Measurements from ENCODE around the gene MXD1. TPM values are rescaled to one million over a fixed set of nuclear protein-coding genes. Genes with fewer than 3 reads are reported as not detected.

Gene MXD1
- total and polyA plus RNA-seq, 9 of the 15 experiments (the other 6 are each of a cell fraction or from before 2014, with no cell fraction given) = 6.7 to 35.9 (median 11.0) TPM

DNA sequence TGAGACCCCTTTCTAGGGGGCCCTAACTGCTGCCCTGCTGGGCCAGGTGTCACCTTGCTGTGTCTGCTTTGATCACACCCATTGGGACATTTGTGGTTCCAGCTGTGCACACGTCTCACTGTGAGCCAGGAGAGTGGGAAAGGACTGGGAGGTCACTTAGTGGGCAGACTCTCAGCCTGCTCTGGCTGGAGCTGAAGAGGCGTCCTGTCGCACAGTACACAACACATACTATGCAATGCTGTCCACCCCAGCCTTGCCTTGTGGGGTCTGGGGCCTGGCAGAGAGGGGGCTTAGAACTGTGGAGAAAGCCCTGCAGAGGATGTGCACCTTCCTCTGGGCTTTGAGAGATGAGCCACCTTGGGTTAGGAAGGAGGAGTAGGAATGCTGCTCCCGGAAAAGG lies 71.8 kb downstream of the MXD1 start:
- no TSS peak for BruUV-seq (replicated peaks)
- no peak overlapping the region for H3K27ac ChIP-seq (ENCODE audit: extremely low read depth, low read depth, low read length)
- DNase-seq (ENCODE audit: extremely low read depth in 1 of 4, low spot score in 3 of 4) (no peak), FAIRE-seq (no peak), ATAC-seq (peak; percentile 25; the same call in 2 of the 3 replicates)
- no peaks in the 10 kb centered on the region for H3K9me1 ChIP-seq (ENCODE audit: control insufficient read depth, insufficient read depth, low read length)
- WGBS (ENCODE audit: insufficient coverage, low coverage, missing lambda C conversion rate) = 51% methylated on average over 4 of the region's 4 CpGs
- in situ Hi-C loops (cut with MboI) (no loop called here), intact Hi-C loops (cut with micrococcal nuclease) (no loop called here)
- H3K4me2 ChIP-seq (ENCODE audit: insufficient read depth, low read length) = no peak overlapping the region
- H4K20me1 ChIP-seq (replicated peaks; ENCODE audit: control insufficient read depth, insufficient read depth, low read length) = no peaks in the 10 kb centered on the region
- TF ChIP-seq, protein P1, sequence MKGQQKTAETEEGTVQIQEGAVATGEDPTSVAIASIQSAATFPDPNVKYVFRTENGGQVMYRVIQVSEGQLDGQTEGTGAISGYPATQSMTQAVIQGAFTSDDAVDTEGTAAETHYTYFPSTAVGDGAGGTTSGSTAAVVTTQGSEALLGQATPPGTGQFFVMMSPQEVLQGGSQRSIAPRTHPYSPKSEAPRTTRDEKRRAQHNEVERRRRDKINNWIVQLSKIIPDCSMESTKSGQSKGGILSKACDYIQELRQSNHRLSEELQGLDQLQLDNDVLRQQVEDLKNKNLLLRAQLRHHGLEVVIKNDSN (CRISPR knock-in tag; IDR thresholded peaks at IDR 0.05) = no peak
- TF ChIP-seq SAFB2 (IDR thresholded peaks at IDR 0.05; ENCODE audit: borderline replicate concordance, low read depth, low read length, severe bottlenecking) = no peak
- TF ChIP-seq, protein P2, sequence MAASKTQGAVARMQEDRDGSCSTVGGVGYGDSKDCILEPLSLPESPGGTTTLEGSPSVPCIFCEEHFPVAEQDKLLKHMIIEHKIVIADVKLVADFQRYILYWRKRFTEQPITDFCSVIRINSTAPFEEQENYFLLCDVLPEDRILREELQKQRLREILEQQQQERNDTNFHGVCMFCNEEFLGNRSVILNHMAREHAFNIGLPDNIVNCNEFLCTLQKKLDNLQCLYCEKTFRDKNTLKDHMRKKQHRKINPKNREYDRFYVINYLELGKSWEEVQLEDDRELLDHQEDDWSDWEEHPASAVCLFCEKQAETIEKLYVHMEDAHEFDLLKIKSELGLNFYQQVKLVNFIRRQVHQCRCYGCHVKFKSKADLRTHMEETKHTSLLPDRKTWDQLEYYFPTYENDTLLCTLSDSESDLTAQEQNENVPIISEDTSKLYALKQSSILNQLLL (CRISPR knock-in tag; IDR thresholded peaks at IDR 0.05; ENCODE audit: borderline replicate concordance) = no peak
- no peak for TF ChIP-seq SIX5 (IDR thresholded peaks at IDR 0.05; ENCODE audit: borderline replicate concordance in 1 of 2, insufficient read depth in 1 of 2, low read depth in 1 of 2, low read length in 2 of 2)
- no peak for TF ChIP-seq ETV6 (IDR thresholded peaks at IDR 0.05; ENCODE audit: borderline replicate concordance in 1 of 2, low read depth in 2 of 2, low read length in 1 of 2)
- TF ChIP-seq ETV6 (CRISPR knock-in tag; IDR thresholded peaks at IDR 0.05; ENCODE audit: borderline replicate concordance) = no peak
- no peak for TF ChIP-seq ZNF77 (CRISPR knock-in tag; IDR thresholded peaks at IDR 0.05)
- TF ChIP-seq, protein P3, sequence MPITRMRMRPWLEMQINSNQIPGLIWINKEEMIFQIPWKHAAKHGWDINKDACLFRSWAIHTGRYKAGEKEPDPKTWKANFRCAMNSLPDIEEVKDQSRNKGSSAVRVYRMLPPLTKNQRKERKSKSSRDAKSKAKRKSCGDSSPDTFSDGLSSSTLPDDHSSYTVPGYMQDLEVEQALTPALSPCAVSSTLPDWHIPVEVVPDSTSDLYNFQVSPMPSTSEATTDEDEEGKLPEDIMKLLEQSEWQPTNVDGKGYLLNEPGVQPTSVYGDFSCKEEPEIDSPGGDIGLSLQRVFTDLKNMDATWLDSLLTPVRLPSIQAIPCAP (CRISPR knock-in tag; IDR thresholded peaks at IDR 0.05; ENCODE audit: borderline replicate concordance) = no peak
- TF ChIP-seq TCF7L2 (IDR thresholded peaks at IDR 0.05; ENCODE audit: low read depth, low read length) = no peak
- no peak for TF ChIP-seq NR2C2 (CRISPR knock-in tag; IDR thresholded peaks at IDR 0.05)
- TF ChIP-seq NR2C2 (tag; IDR thresholded peaks at IDR 0.05) = no peak
- TF ChIP-seq, protein P4, sequence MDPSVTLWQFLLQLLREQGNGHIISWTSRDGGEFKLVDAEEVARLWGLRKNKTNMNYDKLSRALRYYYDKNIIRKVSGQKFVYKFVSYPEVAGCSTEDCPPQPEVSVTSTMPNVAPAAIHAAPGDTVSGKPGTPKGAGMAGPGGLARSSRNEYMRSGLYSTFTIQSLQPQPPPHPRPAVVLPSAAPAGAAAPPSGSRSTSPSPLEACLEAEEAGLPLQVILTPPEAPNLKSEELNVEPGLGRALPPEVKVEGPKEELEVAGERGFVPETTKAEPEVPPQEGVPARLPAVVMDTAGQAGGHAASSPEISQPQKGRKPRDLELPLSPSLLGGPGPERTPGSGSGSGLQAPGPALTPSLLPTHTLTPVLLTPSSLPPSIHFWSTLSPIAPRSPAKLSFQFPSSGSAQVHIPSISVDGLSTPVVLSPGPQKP (CRISPR knock-in tag; IDR thresholded peaks at IDR 0.05) = no peak
- no peak for TF ChIP-seq ZNF644 (tag; IDR thresholded peaks at IDR 0.05; ENCODE audit: low read depth)
- TF ChIP-seq ZNF584 (CRISPR knock-in tag; IDR thresholded peaks at IDR 0.05; ENCODE audit: low read depth) = no peak
- TF ChIP-seq HLTF (IDR thresholded peaks at IDR 0.05) = no peak
- TF ChIP-seq, protein P5, sequence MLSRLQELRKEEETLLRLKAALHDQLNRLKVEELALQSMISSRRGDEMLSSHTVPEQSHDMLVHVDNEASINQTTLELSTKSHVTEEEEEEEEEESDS (CRISPR knock-in tag; IDR thresholded peaks at IDR 0.05) = no peak
- TF ChIP-seq HDAC1 (IDR thresholded peaks at IDR 0.05) = no peak
- no peak for TF ChIP-seq ATF1 (CRISPR knock-in tag; IDR thresholded peaks at IDR 0.05)
- no peak for TF ChIP-seq ATF1 (tag; IDR thresholded peaks at IDR 0.05)
- no peak overlapping the region for H3K4me3 ChIP-seq
- H2AFZ ChIP-seq (ENCODE audit: low read depth, low read length) = no peak overlapping the region
- no peaks in the 10 kb centered on the region for H3K9me3 ChIP-seq (replicated peaks; ENCODE audit: control insufficient read depth, insufficient read depth, low read depth, low read length)
- CTCF ChIA-PET (ENCODE audit: low intra/inter-chr PET ratio) = no interaction called here
- POLR2A ChIA-PET = interaction anchor here (1.0 to 1.1 kb wide), 2 partner anchors 14 to 34 kb away, joined by 3 to 5 read pairs; no protein-coding TSS in a partner anchor
- H3K79me2 ChIP-seq (ENCODE audit: control insufficient read depth, insufficient read depth, low read length) = no peaks in the 10 kb centered on the region
- H3K4me1 ChIP-seq (replicated peaks in 1 of 2; ENCODE audit: control insufficient read depth in 2 of 2, insufficient read depth in 2 of 2, low read length in 2 of 2) = peaks cover 0 to 9% of the 10 kb centered on the region in 2 experiments; a peak in 2 of 5 replicates
- H3K36me3 ChIP-seq (ENCODE audit: control insufficient read depth, insufficient read depth, low read length) = no peaks in the 10 kb centered on the region
- peak overlapping the region in 1 of 2 experiments; percentile 31; a peak in 1 of 4 replicates for H3K9ac ChIP-seq (ENCODE audit: insufficient read depth in 1 of 2, low read depth in 2 of 2, low read length in 2 of 2)
- H3K27me3 ChIP-seq (ENCODE audit: control insufficient read depth in 2 of 2, insufficient read depth in 2 of 2, low read length in 2 of 2) = no peaks in the 10 kb centered on the region

All from K562 (cell line).